H4 (cell line): ENCODE data around the gene SDHA. TPM values are rescaled to one million over a fixed set of nuclear protein-coding genes. Genes with fewer than 3 reads are reported as not detected.
"Not testable (repeated sequence)": the region's sequence is repeated elsewhere in the genome, so short reads cannot be mapped to it uniquely, and the experiment has no call there.

ENCODE experiments used
- DNase-seq: peaks from one replicate; pipeline ENCODE4 v3.0.0-alpha.2; 2015; ENCODE audit warnings: low spot score
- total RNA-seq: library from RNA; depleted of rRNA; stranded (reverse); fragments of >200 nt; shearing (Covaris generic); gene quantifications from 2 replicates; pipeline ENCODE4 v1.2.3, GENCODE V29; 2014

Gene SDHA
- total RNA-seq, 1 experiment from 2014 or later: 79.9 TPM

- DNase-seq: not testable (repeated sequence)
These were observed 5.0 kb downstream of the SDHA start for GRCh38 chr5:222951-223715.

DNA sequence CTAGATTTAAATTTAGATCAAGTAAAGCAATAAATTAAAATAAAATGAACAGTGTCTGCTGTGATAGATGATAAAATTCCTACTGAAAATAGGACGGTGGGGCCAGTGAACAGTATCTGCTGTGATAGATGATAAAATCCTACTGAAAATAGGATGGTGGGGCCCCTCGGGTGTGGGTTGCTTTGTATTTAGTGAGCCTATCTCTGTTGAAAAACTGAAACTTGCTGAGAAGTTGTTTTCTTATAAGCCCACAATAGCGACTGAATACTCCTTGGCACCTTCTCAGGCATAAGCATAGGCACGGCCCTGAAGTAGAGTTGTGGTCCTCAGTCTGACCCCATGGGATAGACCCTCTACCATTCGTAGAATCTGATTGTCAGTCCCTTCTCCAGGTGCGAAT is 5.7 kb downstream of the SDHA start:
- DNase-seq: no peak

- DNase-seq: no peak
These were observed 7.2 kb downstream of the SDHA start for GRCh38 chr5:225334-225733.

DNA sequence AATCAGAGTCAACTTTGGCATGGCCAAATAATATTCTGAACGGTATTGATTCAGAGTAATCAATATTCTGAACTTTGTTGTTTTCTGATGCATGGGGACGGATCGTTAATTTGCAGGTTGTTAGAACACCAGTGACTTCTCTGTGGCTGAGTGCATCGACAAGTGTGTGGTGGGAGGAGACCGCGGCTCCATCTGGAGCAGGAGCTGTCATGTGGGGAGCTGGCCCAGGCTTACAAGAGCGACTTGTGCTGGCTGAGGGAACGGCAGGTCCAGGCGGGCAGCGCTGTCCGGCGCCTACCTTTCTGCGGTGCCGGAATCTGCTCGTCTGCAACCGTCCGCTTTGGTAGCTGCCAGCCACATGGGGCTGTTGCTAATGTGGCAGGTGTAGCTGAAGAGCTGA is 9.3 kb downstream of the SDHA start:
- not testable (repeated sequence) for DNase-seq

- no peak for DNase-seq
These were observed 10.8 kb downstream of the SDHA start for GRCh38 chr5:228886-229285.

DNA sequence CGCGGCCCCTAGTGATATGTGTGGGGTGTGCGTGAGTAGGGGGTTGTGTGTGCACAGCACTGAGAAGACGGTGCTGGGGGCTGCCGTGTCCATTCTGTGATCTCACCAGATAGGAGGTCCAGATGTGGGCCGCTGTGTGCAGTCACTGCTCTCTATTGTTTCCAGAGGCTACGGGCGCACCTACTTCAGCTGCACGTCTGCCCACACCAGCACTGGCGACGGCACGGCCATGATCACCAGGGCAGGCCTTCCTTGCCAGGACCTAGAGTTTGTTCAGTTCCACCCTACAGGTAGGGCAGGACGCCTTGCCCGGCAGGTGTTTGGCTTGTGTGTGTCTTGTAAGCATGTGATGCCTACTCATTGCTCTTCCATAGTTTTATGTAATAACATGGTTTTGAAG is 12.6 kb downstream of the SDHA start:
- no peak for DNase-seq

- DNase-seq: no peak
These were observed 13.5 kb downstream of the SDHA start for GRCh38 chr5:231661-232060.

DNA sequence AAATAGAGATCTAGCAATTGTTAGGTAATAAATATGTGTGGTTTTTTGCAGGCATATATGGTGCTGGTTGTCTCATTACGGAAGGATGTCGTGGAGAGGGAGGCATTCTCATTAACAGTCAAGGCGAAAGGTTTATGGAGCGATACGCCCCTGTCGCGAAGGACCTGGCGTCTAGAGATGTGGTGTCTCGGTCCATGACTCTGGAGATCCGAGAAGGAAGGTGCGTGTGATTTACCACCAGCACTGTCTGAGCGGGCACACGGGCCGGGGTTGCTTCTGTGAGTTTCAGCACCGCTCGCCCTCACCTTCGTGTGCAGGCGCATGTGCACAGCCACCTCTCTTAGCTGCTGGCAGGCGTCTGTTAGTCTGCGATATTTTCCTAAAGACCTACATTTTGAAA is 15.3 kb downstream of the SDHA start:
- not testable (repeated sequence) for DNase-seq

DNA sequence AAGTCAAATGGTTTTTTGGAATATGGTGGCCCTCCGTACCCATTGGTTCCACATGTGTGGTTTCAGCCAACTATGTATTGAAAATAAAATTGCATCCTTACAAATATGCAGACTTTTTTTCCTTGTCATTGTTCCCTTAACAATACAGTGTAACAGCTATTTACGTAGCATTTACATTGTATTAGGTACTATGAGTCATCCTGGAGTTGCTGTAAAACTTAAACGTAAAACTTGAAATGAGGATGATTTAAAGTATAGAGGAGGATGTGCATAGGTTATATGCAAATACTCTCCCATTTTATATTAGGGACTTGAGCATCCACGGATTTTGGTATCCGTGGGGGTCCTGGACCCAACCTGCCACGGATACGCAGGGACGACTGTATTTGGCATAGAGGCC is 16.3 kb downstream of the SDHA start:
- DNase-seq: no peak

- DNase-seq: not testable (repeated sequence)
These were observed 17.4 kb downstream of the SDHA start for GRCh38 chr5:235527-235926.

- not testable (repeated sequence) for DNase-seq
These were observed 19.8 kb downstream of the SDHA start for GRCh38 chr5:237931-238330.

GRCh38 chr5:240550-240949 is 22.4 kb downstream of the SDHA start:
- not testable (repeated sequence) for DNase-seq

GRCh38 chr5:241045-241669 is 23.0 kb downstream of the SDHA start:
- DNase-seq: not testable (repeated sequence)

GRCh38 chr5:243683-244367 is 25.7 kb downstream of the SDHA start:
- DNase-seq: not testable (repeated sequence)

DNA sequence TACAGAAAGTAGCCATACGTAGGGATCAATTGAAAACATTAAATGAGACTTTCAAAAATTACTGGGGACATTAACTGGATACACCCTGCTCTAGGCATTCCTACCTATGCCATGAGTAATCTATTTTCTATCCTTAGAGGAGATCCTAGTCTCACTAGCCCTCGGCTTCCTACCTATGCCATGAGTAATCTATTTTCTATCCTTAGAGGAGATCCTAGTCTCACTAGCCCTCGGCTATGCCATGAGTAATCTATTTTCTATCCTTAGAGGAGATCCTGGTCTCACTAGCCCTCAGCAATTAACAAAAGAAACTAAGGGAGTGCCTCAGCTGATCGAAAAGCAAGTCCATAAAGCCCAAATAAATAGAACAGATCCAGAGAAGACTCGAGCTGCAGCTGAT is 27.6 kb downstream of the SDHA start:
- not testable (repeated sequence) for DNase-seq

GRCh38 chr5:250396-250795 is 32.3 kb downstream of the SDHA start:
- not testable (repeated sequence) for DNase-seq

DNA sequence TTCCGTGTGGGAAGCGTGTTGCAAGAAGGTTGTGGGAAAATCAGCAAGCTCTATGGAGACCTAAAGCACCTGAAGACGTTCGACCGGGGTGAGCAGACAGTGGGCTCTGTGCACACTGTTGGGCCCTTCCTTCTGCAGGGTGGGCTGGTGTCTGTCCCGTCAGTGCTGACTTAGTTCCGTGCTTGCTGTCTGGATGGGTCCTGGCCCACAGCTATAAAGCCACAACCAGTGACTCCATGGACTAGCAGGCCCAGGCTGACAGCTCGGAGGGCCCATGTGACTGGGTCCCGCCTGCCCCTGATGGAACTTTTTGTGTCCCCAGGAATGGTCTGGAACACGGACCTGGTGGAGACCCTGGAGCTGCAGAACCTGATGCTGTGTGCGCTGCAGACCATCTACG is 32.9 kb downstream of the SDHA start:
- not testable (repeated sequence) for DNase-seq

- DNase-seq: not testable (repeated sequence)
These were observed 33.4 kb downstream of the SDHA start for GRCh38 chr5:251538-251937.

DNA sequence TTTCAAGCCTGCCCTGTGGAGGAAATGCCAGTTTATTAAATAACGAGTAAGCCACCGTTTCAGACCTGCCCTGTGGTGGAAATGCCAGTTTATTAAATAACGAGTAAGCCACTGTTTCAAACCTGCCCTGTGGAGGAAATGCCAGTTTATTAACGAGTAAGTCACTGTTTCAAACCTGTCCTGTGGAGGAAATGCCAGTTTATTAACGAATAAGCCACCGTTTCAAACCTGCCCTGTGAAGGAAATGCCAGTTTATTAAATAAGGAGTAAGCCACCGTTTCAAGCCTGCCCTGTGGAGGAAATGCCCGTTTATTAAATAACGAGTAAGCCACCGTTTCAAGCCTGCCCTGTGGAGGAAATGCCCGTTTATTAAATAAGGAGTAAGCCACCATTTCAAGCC is 33.9 kb downstream of the SDHA start:
- not testable (repeated sequence) for DNase-seq

DNA sequence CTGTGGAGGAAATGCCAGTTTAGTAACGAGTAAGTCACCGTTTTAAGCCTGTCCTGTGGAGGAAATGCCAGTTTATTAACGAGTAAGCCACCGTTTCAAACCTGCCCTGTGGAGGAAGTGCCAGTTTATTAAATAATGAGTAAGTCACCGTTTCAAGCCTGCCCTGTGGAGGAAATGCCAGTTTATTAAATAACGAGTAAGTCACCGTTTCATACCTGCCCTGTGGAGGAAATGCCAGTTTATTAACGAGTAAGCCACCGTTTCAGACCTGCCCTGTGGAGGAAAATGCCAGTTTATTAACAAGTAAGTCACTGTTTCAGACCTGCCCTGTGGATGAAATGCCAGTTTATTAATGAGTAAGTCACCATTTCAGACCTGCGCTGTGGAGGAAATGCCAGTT is 34.4 kb downstream of the SDHA start:
- DNase-seq: no peak

- DNase-seq: not testable (repeated sequence)
These were observed 36.2 kb downstream of the SDHA start for GRCh38 chr5:254322-254721.

DNA sequence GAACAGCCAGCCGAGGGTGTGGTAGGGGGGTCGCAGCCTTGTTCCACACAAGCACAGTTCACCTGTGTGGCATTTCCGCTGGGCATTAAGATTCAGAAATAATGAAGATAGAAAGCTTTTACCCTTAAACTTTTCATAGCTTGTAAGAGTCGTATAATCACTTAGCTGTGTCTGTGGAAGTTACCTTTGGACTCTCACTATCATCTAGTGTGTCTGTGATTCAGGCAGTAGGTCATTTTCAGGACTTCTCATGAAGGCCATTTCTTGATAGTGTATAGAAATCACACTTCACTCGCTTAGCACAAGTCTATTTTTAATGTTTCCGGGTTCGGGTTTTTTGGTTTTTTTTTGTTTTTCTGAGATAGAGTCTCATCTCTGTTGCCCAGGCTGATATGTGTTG is 37.0 kb downstream of the SDHA start:
- not testable (repeated sequence) for DNase-seq

- DNase-seq: not testable (repeated sequence)
These were observed 38.2 kb downstream of the SDHA start for GRCh38 chr5:256347-256746.
